OCI-LY1 (cell line): ENCODE results near the gene NDFIP2.

ENCODE experiments used
- CTCF ChIP-seq: fragments of 200-600 bp; sonication (generic), shearing (Covaris generic); IDR thresholded peaks from 2 replicates; pipeline ENCODE4 v1.5.1; 2017; ENCODE audit warnings: mild to moderate bottlenecking, antibody characterized with exemption, low read length, moderate library complexity, mixed read lengths
- EZH2 ChIP-seq: fragments of 200-600 bp; sonication (generic), shearing (Covaris generic); IDR thresholded peaks from 2 replicates; pipeline ENCODE4 v1.8.0; 2017; ENCODE audit warnings: borderline replicate concordance, mixed run types, mild to moderate bottlenecking, antibody characterized with exemption, low read length, moderate library complexity, mixed read lengths

GRCh38 chr13:79566118-79566517 is 85.2 kb downstream of the NDFIP2 start:
- TF ChIP-seq CTCF, result no peak
- no peak for TF ChIP-seq EZH2
